Left ventricle myocardium inferior (tissue), 1 donor: ENCODE results near the gene IGSF21. TPM values are rescaled to one million over a fixed set of nuclear protein-coding genes. Genes with fewer than 3 reads are reported as not detected.
A peak's percentile ranks its signal among the peaks of the same experiment; 100 is the strongest.

ENCODE experiments used
- DNase-seq: peaks from one replicate; pipeline ENCODE4 v3.0.0-alpha.2; 2020
- H3K27ac ChIP-seq: fragments of 200-600 bp; replicated peaks from 2 replicates; pipeline ENCODE4 v1.8.0; 2021
- H3K27me3 ChIP-seq: fragments of 200-600 bp; 2 replicates; pipeline ENCODE4 v1.8.0; 2021; ENCODE audit warnings: low read depth
- H3K36me3 ChIP-seq: fragments of 200-600 bp; 2 replicates; pipeline ENCODE4 v1.8.0; 2021
- H3K4me1 ChIP-seq: fragments of 200-600 bp; 2 replicates; pipeline ENCODE4 v1.8.0; 2021
- H3K4me3 ChIP-seq: fragments of 200-600 bp; 2 replicates; pipeline ENCODE4 v1.8.0; 2021; ENCODE audit warnings: mild to moderate bottlenecking, moderate library complexity
- H3K9me3 ChIP-seq: fragments of 200-600 bp; replicated peaks from 2 replicates; pipeline ENCODE4 v1.8.0; 2021
- CTCF ChIP-seq: fragments of 200-600 bp; IDR thresholded peaks from 2 replicates; pipeline ENCODE4 v1.8.0; 2021; ENCODE audit warnings: antibody characterized with exemption, mild to moderate bottlenecking, borderline replicate concordance
- intact Hi-C: fragments of 100-400 bp; cut with micrococcal nuclease; formaldehyde crosslinking; loops from one replicate; pipeline ENCODE4 v1.11.0; 2022
- total RNA-seq: library from RNA; stranded (reverse); fragmentation: NEBNext Ultra II Directional; extraction: Animal tissue kit (Norgen Biotek cat#: 25700); gene quantifications from one replicate; pipeline ENCODE4 v1.2.1, GENCODE V29; 2021
- donor health status: DM: no; HTN: yes; CAD: no; lungs with severe emphysema.

Gene IGSF21
- total RNA-seq, 1 donor from 2014 or later, result 0.47 TPM

- H3K9me3 ChIP-seq, result no peaks in the 10 kb centered on the region
- intact Hi-C loops, result no loop called here
- DNase-seq, result no peak
- H3K27ac ChIP-seq, result no peak overlapping the region
- no peak for TF ChIP-seq CTCF
- H3K4me3 ChIP-seq, result no peak overlapping the region
- peaks cover 95% of the 10 kb centered on the region for H3K27me3 ChIP-seq
- no peaks in the 10 kb centered on the region for H3K36me3 ChIP-seq
- peaks cover 6% of the 10 kb centered on the region for H3K4me1 ChIP-seq
Observed at GRCh38 chr1:18175051-18175450, 67.5 kb downstream of the IGSF21 start.

GRCh38 chr1:18175530-18176377 lies 68.2 kb downstream of the IGSF21 start:
- Histone ChIP-seq H3K4me3 (no peak overlapping the region), H3K4me1 (peaks cover 6% of the 10 kb centered on the region), H3K36me3 (no peaks in the 10 kb centered on the region), H3K27me3 (peaks cover 95% of the 10 kb centered on the region), H3K27ac (no peak overlapping the region), H3K9me3 (no peaks in the 10 kb centered on the region)
- DNase-seq, result peak; percentile 59
- no peak for TF ChIP-seq CTCF
- intact Hi-C loops, result no loop called here

DNA sequence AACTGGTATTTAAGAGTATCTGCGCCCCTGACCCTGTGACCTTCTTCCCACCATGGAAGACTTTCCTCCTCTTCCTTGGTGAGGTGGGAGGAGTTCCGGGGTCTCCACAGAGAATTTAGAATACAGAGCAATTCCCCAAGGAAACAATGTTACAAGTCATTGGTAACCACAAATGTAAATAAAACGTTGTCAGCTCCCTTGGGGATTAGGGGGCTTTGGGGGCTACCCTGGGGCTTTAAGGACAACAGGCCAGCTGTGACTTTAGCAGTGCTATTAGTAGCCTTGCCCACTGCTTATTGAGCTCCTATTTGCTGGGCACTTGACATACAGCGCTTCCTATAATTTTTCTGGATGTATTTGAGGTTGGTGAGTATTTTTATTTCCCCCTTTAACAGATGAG lies 69.0 kb downstream of the IGSF21 start:
- Histone ChIP-seq H3K27ac (no peak overlapping the region), H3K4me1 (peaks cover 6% of the 10 kb centered on the region), H3K36me3 (no peaks in the 10 kb centered on the region), H3K4me3 (no peak overlapping the region), H3K9me3 (no peaks in the 10 kb centered on the region), H3K27me3 (peaks cover 96% of the 10 kb centered on the region)
- TF ChIP-seq CTCF, result no peak
- no peak for DNase-seq
- intact Hi-C loops, result no loop called here

- Histone ChIP-seq H3K36me3 (no peaks in the 10 kb centered on the region), H3K4me3 (no peak overlapping the region), H3K9me3 (no peaks in the 10 kb centered on the region), H3K27me3 (peaks cover 99% of the 10 kb centered on the region), H3K4me1 (peaks cover 6% of the 10 kb centered on the region), H3K27ac (no peak overlapping the region)
- intact Hi-C loops, result no loop called here
- TF ChIP-seq CTCF, result no peak
- DNase-seq, result no peak
Observed at GRCh38 chr1:18178111-18178510, 70.5 kb downstream of the IGSF21 start.

GRCh38 chr1:18179009-18179408 lies 71.4 kb downstream of the IGSF21 start:
- Histone ChIP-seq H3K4me3 (no peak overlapping the region), H3K27ac (no peak overlapping the region), H3K36me3 (no peaks in the 10 kb centered on the region), H3K9me3 (no peaks in the 10 kb centered on the region), H3K4me1 (peaks cover 6% of the 10 kb centered on the region), H3K27me3 (peaks cover 100% of the 10 kb centered on the region)
- DNase-seq, result no peak
- TF ChIP-seq CTCF, result no peak
- intact Hi-C loops, result no loop called here
